Endometrial microvascular endothelial cells (primary cell): ENCODE data around the gene CCDC85B. TPM values are rescaled to one million over a fixed set of nuclear protein-coding genes. Genes with fewer than 3 reads are reported as not detected.

Source experiments
- in situ Hi-C: cut with HindIII; loops from 2 replicates; pipeline ENCODE4 v1.10.0; 2017; ENCODE audit warnings: low sequenced_read_pairs, low pct_unique_long_range_greater_than_20kb; ENCODE audit errors: inconsistent ontology term
- total RNA-seq: library from RNA; depleted of rRNA; stranded (reverse); fragments of >200 nt; gene quantifications from one replicate; pipeline ENCODE4 v1.2.3, GENCODE V29; 2015; ENCODE audit errors: inconsistent ontology term

CCDC85B gene
- total RNA-seq, 1 donor from 2014 or later, result 133 TPM

DNA sequence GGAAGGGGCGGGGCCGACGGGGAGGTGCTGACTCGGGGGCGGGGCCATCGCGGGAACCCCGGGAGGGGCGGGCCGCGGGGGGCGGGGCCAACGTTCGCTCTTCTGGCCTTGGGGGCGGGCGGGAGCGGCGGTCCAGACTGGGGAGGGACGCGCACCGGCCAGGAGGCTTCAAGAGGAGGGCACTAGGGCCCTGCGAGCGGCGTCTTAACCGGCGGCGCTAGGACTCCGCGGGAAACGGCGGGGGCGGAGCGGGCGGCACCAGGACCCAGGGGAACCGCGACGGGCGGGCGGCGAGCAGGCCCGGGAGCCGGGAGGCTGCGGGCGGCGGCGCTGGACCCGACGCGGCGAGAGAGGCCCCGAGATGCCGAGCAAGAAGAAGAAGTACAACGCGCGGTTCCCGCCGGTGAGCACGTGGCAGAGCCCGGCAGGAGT lies 28.7 kb downstream of the CCDC85B start, which contains the start of gene DRAP1:
DRAP1 (plus strand) TSS at position 286 of the 432 bp plus-strand sequence; CDS start at position 362, 76 bp downstream.
- in situ Hi-C loops, result no loop called here

DNA sequence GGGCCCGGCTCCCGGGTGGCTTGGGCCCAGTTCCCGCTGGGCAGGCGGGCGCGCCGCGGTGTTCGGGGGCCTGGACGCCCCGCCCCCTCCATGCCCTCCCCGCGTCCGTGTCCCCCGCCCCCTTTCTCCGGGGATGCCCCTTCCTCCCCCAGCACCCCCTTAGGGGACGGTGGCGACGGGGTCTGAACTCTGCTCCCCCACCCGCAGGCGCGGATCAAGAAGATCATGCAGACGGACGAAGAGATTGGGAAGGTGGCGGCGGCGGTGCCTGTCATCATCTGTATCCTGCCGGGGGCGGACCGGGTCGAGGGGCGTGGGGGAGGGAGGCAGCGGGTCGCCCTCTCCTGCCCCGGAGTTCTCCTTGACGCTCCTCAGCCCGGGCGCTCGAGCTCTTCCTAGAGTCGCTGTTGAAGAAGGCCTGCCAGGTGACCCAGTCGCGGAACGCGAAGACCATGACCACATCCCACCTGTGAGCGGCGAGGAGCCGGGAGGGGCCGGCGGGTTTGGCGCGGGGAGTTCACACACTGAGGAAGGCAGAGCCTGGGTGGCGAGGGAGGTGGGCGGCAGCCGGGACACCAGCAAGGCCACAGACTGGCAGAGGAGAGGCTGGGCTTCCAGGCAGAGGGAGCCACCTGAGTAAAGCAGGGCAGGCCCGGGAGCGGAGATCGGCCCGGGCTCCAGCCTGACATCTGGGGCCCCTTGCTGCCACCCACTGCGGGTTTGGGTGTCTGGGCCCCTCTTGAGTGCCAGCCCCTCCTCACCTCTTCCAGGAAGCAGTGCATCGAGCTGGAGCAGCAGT lies 29.3 kb downstream of the CCDC85B start:
- in situ Hi-C loops, result no loop called here

- in situ Hi-C loops, result no loop called here
Observed at GRCh38 chr11:65920372-65920802, 29.9 kb downstream of the CCDC85B start.

DNA sequence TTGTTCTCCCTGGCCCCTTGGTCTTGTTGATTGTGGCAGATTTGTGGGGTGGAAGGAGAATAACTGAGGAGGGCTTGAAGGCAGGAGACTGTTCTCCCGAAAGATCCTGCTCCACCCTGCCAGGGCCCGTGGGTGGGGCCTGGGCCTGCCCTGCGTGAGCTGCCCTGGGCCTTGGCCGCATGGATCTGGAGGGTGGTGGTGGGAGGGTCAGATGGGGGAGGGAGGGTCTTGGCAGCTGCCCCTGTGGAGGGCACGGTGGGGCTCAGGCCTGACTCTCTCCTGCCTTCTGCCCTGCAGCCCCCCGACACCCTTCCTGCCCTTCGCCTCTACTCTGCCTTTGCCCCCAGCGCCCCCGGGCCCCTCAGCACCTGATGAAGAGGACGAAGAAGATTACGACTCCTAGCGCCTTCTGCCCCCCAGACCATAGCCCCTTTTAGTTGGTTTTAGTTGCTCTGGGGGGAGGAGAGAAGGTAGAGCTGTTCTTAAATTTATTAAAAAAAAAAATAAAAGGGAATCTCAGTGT lies 30.6 kb downstream of the CCDC85B start:
- in situ Hi-C loops, result no loop called here

GRCh38 chr11:65921876-65922275 lies 31.4 kb downstream of the CCDC85B start:
- in situ Hi-C loops, result no loop called here

DNA sequence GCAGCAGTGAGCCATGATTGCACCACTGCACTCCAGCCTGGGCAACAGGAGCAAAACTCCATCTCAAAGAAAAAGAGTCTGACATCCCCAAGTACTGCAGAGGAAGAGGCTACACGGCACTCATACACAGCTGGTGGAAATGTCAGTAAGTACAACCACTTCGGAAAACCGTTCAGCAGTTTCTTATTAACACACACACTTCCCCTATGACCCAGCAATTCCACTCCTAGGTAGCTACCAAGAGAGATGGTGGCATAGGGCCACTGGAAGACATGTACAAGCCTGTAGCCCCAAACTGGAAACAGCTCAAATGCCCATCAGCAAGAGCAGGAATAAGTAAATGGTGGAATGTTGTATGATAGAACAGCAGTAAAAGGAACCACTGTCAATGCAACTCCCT lies 32.1 kb downstream of the CCDC85B start:
- in situ Hi-C loops, result no loop called here

GRCh38 chr11:65925397-65925796 lies 34.9 kb downstream of the CCDC85B start:
- in situ Hi-C loops, result no loop called here

DNA sequence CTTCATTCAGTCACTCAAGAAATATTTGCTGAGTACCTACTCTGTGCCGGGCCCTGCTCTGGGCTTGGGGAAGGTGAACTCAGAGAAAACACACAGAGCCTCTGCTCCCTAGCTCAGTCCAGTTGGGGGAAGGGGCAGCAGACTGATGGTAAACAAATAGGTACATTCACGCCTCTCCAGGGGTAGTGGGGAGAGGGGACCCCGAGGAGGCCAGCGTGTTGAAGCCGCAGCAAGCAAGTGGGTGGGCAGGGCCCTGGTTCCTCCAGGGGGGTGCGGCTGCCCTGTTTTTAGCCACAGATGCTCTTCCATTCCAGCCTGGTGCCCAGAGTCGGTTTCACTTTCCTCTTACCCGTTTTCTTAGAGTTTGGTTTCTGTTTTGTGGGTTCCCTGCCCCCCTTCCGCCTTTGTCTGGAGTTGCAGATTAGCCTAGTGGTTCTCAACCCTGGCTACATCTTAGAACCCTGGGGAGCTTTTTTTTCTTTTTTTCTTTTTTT lies 37.5 kb downstream of the CCDC85B start:
- in situ Hi-C loops, result no loop called here

DNA sequence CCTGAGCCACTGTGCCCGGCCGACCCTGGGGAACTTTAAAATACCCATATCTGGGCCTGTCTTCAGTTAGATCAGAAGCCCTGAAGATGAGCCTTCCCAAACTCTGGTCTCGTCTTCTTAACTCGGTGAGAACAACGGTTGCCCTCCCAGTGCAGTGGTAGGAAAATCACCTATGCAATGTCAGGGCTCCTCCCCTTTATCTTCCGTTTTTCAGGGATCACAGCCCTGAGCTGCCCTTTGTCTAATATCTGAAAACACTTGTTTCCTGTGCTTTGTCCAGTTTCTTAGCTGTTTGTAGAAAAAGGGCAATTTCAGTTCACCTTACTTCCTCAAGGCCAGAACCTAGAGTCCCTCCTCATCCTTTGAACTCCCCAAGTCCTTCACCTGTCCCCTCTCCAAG lies 38.2 kb downstream of the CCDC85B start:
- in situ Hi-C loops, result no loop called here

- in situ Hi-C loops, result no loop called here
Observed at GRCh38 chr11:65931773-65932557, 41.5 kb downstream of the CCDC85B start.

- in situ Hi-C loops, result no loop called here
Observed at GRCh38 chr11:65932558-65932919, 42.1 kb downstream of the CCDC85B start.

GRCh38 chr11:65934014-65934413 lies 43.5 kb downstream of the CCDC85B start:
- in situ Hi-C loops, result no loop called here

DNA sequence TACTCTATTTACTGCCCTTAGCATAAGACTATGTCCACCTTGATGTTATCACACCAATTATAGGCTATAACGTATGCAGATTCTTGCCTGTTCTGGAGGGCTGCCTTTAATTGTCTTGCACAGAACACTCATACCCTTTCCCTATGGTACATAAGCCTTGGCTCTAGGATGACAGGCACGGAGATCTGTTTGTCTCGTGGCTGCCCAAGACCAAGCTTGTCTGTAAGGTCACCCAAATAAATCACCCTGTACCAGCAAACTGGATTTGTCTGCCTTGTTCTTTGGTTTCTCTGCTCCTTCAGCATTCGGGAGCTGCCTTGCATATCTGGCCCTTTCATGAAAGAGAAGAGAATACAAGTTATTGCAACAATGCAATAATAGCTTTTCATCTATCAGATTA lies 47.3 kb downstream of the CCDC85B start:
- in situ Hi-C loops, result no loop called here

Other genes with a start within 250 kb of the CCDC85B start
- gene RELA, start 227.8 kb upstream of the CCDC85B start, total RNA-seq, result 69.7 TPM
- 34.0 TPM for gene KAT5, start 178.4 kb upstream of the CCDC85B start, total RNA-seq
- 110 TPM for gene RNASEH2C, start 169.9 kb upstream of the CCDC85B start, total RNA-seq
- 8.5 TPM for gene AP5B1, start 109.7 kb upstream of the CCDC85B start, total RNA-seq
- gene OVOL1, start 103.6 kb upstream of the CCDC85B start, total RNA-seq, result not detected
- not detected for gene SNX32, start 56.7 kb upstream of the CCDC85B start, total RNA-seq
- gene CFL1, start 32.5 kb upstream of the CCDC85B start, total RNA-seq, result 2,359 TPM
- 50.1 TPM for gene MUS81, start 30.2 kb upstream of the CCDC85B start, total RNA-seq
- 81.8 TPM for gene EFEMP2, start 17.9 kb upstream of the CCDC85B start, total RNA-seq
- not detected for gene CTSW, start 10.8 kb upstream of the CCDC85B start, total RNA-seq
- 154 TPM for gene FIBP, start 2.2 kb upstream of the CCDC85B start, total RNA-seq
- 81.7 TPM for gene FOSL1, start 9.7 kb downstream of the CCDC85B start, total RNA-seq
- gene C11orf68, start 28.4 kb downstream of the CCDC85B start, total RNA-seq, result 9.8 TPM
- 151 TPM for gene DRAP1, start 28.8 kb downstream of the CCDC85B start, total RNA-seq
- not detected for gene TSGA10IP, start 54.8 kb downstream of the CCDC85B start, total RNA-seq
- 34.7 TPM for gene SART1, start 71.1 kb downstream of the CCDC85B start, total RNA-seq
- gene EIF1AD, start 111.5 kb downstream of the CCDC85B start, total RNA-seq, result 36.8 TPM
- gene BANF1, start 111.8 kb downstream of the CCDC85B start, total RNA-seq, result 118 TPM
- not detected for gene CST6, start 121.3 kb downstream of the CCDC85B start, total RNA-seq
- gene CATSPER1, start 135.8 kb downstream of the CCDC85B start, total RNA-seq, result under 0.01 TPM
- not detected for gene GAL3ST3, start 158.5 kb downstream of the CCDC85B start, total RNA-seq
- gene SF3B2, start 161.7 kb downstream of the CCDC85B start, total RNA-seq, result 134 TPM
- 17.7 TPM for gene PACS1, start 179.6 kb downstream of the CCDC85B start, total RNA-seq